ENCODE data around the gene HOXA7. TPM values are rescaled to one million over a fixed set of nuclear protein-coding genes. Genes with fewer than 3 reads are reported as not detected.

The HOXA7 gene
- total and polyA plus RNA-seq, 2 donors (not counting 3 experiments of a cell fraction or from before 2014, with no cell fraction given), result 18.1 to 18.5 TPM

DNA sequence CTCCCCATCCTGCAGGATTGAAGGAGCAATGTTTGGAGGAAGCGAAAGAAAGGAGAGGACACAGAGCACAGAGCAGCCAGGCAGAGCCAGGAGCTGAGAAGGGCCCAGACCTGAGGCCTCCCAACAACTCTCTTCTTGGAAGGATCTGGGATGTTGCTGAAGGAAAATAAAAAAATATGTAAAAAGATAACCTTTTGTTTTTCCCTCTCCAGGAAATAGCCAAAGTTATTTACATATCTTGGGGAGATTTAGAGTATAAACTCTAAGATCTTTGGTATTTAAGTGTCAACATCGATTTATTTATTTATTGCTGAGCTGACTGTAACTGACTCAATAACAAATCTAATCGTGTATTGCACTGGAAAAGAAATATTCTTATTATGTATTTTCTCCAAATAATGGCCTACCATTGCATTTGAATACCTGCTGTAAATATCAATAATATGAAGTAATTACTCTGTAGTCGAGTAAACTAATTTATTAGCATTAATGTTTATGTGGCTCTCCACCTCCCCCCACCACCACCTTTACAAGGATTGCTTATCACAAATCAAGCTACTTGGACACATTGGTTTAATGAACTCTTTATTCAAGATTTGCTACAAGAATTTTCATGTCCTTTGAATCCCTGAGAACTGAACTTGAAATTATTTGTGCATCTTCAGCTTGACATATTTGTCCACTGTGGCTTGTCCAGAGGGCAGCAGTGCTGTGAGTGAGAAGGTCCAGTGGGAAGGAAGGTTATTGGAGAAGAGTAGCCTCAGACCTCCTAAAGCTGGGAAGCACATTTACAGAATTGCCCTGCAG, 30.4 kb upstream of the HOXA7 start:
- TF ChIP-seq MYC (IDR thresholded peaks at IDR 0.05; ENCODE audit: low read depth, low read length) (no peak), JUN (IDR thresholded peaks at IDR 0.05; ENCODE audit: borderline replicate concordance, insufficient read depth, insufficient read length, low read depth) (no peak), EZH2 (IDR thresholded peaks at IDR 0.05; ENCODE audit: borderline replicate concordance, low read depth, low read length, severe bottlenecking) (no peak), GATA2 (IDR thresholded peaks at IDR 0.05; ENCODE audit: insufficient read depth, insufficient read length, low read depth, low read length) (no peak), FOS (IDR thresholded peaks at IDR 0.05; ENCODE audit: borderline replicate concordance, insufficient read depth, low read length) (no peak), POLR2AphosphoS5 (IDR thresholded peaks at IDR 0.05; ENCODE audit: insufficient read depth, low read depth, low read length) (no peak), POLR2A (IDR thresholded peaks at IDR 0.05; ENCODE audit: low read depth, low read length) (no peak)
- TF ChIP-seq, protein P1, sequence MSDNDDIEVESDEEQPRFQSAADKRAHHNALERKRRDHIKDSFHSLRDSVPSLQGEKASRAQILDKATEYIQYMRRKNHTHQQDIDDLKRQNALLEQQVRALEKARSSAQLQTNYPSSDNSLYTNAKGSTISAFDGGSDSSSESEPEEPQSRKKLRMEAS (IDR thresholded peaks at IDR 0.05; ENCODE audit: insufficient read depth, insufficient read length), result no peak
- TF ChIP-seq, protein P2, sequence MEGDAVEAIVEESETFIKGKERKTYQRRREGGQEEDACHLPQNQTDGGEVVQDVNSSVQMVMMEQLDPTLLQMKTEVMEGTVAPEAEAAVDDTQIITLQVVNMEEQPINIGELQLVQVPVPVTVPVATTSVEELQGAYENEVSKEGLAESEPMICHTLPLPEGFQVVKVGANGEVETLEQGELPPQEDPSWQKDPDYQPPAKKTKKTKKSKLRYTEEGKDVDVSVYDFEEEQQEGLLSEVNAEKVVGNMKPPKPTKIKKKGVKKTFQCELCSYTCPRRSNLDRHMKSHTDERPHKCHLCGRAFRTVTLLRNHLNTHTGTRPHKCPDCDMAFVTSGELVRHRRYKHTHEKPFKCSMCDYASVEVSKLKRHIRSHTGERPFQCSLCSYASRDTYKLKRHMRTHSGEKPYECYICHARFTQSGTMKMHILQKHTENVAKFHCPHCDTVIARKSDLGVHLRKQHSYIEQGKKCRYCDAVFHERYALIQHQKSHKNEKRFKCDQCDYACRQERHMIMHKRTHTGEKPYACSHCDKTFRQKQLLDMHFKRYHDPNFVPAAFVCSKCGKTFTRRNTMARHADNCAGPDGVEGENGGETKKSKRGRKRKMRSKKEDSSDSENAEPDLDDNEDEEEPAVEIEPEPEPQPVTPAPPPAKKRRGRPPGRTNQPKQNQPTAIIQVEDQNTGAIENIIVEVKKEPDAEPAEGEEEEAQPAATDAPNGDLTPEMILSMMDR (IDR thresholded peaks at IDR 0.05; ENCODE audit: extremely low read depth in 1 of 2, insufficient read depth in 1 of 2, low read depth in 1 of 2, low read length in 2 of 2), result no peak
- peak overlapping the region; percentile 90 for H3K27ac ChIP-seq (ENCODE audit: insufficient read depth, low read depth, low read length)
- peak overlapping the region; percentile 82 for H3K4me2 ChIP-seq (ENCODE audit: insufficient read depth, low read length)
- DNase-seq (ENCODE audit: low read depth, low spot score) (peak; percentile 65), FAIRE-seq (peak; percentile 89)
- no peaks in the 10 kb centered on the region for H3K9me1 ChIP-seq (replicated peaks; ENCODE audit: control insufficient read depth, extremely low read depth, insufficient read depth, low read length)
- dilution Hi-C loops (cut with MboI; ENCODE audit: extremely low pct_ligation_motif_present, low sequenced_read_pairs), result no loop called here
- peaks cover 65% of the 10 kb centered on the region for H3K4me1 ChIP-seq (ENCODE audit: control insufficient read depth, extremely low read depth, insufficient read depth, low read length)
- CTCF ChIA-PET, result interaction anchor here (0.8 to 6.0 kb wide), 14 partner anchors 8 to 910 kb away, joined by 3 to 49 read pairs (median 4); partner anchors contain the start of genes HOXA10, HOXA13 and HOXA7
- H2AFZ ChIP-seq (ENCODE audit: low read depth, low read length), result no peak overlapping the region
- POLR2A ChIA-PET, result interaction anchor here (1.1 to 2.0 kb wide), 2 partner anchors 11 to 18 kb away, joined by 3 to 6 read pairs; no protein-coding TSS in a partner anchor
- intact Hi-C loops (cut with micrococcal nuclease), result loop anchor here (5.0 kb wide), 1 partner anchor 1330 kb away; no protein-coding TSS in a partner anchor
- H4K20me1 ChIP-seq (replicated peaks; ENCODE audit: control insufficient read depth, extremely low read depth, insufficient read depth, low read length), result no peaks in the 10 kb centered on the region
- H3K27me3 ChIP-seq (ENCODE audit: control insufficient read depth in 2 of 2, insufficient read depth in 2 of 2, low read length in 2 of 2), result no peaks in the 10 kb centered on the region
- H3K4me3 ChIP-seq (replicated peaks in 1 of 3; ENCODE audit: insufficient read depth in 1 of 3, low read depth in 1 of 3, low read length in 3 of 3), result peak overlapping the region; percentile 48 to 84 (median 82)
- H3K9me3 ChIP-seq (replicated peaks; ENCODE audit: control insufficient read depth, insufficient read depth, low read length), result no peaks in the 10 kb centered on the region
- no TSS peak for BruUV-seq (replicated peaks)
- H3K79me2 ChIP-seq (ENCODE audit: control insufficient read depth, insufficient read depth, low read length), result peaks cover 57% of the 10 kb centered on the region
- no peaks in the 10 kb centered on the region for H3K36me3 ChIP-seq (ENCODE audit: control insufficient read depth in 2 of 2, extremely low read depth in 1 of 2, insufficient read depth in 2 of 2, low read length in 2 of 2)
- H3K9ac ChIP-seq (replicated peaks; ENCODE audit: extremely low read depth, insufficient read depth, low read length), result peak overlapping the region; percentile 88
